ENCODE results near the gene CNN1. TPM values are rescaled to one million over a fixed set of nuclear protein-coding genes. Genes with fewer than 3 reads are reported as not detected.

Gene CNN1
- total and polyA plus RNA-seq, 9 of the 15 experiments (the other 6 are each of a cell fraction or from before 2014, with no cell fraction given): 0.23 to 10.6 (median 5.2) TPM

DNA sequence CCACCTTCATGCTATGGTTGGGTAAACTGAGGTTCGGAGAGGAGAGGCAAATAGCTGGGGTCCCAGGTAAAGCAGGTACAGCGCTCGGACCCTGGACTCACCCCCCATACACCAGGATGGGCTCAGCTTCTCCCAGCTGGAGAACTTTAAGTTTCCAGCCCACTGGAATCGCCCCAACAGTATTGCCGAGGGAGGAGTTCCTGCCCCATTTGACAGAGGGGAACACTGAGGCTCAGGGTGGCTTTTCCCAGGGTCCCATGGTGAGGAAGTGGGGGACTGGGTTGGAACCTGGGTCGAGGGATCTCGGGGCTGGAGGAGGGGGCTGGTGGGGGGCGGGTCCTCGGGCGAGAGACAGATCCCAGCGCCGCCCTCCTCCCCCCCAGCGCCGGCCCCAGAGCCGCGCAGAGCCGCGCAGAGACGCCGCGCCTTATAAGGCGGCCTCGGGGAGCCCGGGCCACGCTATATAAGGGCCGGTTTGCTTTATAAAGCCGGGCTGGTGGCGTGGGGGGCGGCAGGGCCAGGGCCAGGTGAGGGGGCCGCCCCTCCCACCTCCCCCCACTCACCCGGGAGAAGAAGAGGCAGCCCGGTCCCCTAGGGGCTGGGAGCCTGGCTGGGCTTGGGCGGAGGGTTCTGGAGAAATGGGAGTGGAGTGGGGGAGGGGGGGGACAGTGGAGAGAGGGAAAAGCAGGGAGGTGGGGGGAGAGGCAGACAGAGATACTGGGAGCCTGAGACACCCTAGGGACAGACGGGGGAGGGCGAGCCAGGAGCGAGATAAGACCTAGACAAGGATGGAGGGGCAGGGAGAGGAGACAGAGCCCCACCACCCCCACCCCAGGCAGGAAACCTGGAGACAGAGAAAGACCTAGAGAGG lies 1.1 kb downstream of the CNN1 start (continued):
- TF ChIP-seq NR2C1 (IDR thresholded peaks at IDR 0.05) (no peak), NR2C1 (tag; IDR thresholded peaks at IDR 0.05) (no peak), RFX1 (IDR thresholded peaks at IDR 0.05) (no peak), TBP (optimal IDR thresholded peaks at IDR 0.05; ENCODE audit: low read depth, low read length) (peak; percentile 26), NFXL1 (CRISPR knock-in tag; IDR thresholded peaks at IDR 0.05) (no peak), MYC (IDR thresholded peaks at IDR 0.05; ENCODE audit: low read depth, low read length) (0 out of 2 replicates have a peak, but pooled peaks have one; percentile 5), MYC (CRISPR knock-in tag; IDR thresholded peaks at IDR 0.05; ENCODE audit: borderline replicate concordance, low read depth) (no peak), ZNF778 (CRISPR knock-in tag; IDR thresholded peaks at IDR 0.05) (no peak), ZNF551 (CRISPR knock-in tag; IDR thresholded peaks at IDR 0.05) (no peak), SUPT5H (IDR thresholded peaks at IDR 0.05) (0 out of 2 replicates have a peak, but pooled peaks have one; percentile 26), TCF7L2 (IDR thresholded peaks at IDR 0.05; ENCODE audit: low read depth, low read length) (no peak), MED1 (CRISPR knock-in tag; IDR thresholded peaks at IDR 0.05; ENCODE audit: borderline replicate concordance) (no peak), TCF3 (CRISPR knock-in tag; IDR thresholded peaks at IDR 0.05) (no peak), KDM1A (IDR thresholded peaks at IDR 0.05) (peak; percentile 33 to 57; a peak in 3 of 4 replicates), NBN (IDR thresholded peaks at IDR 0.05; ENCODE audit: low read depth) (no peak), PPARD (CRISPR knock-in tag; IDR thresholded peaks at IDR 0.05) (no peak), DNMT1 (IDR thresholded peaks at IDR 0.05) (no peak), SMARCE1 (IDR thresholded peaks at IDR 0.05) (peak; percentile 61; the same call in 1 of the 2 replicates), CHD2 (IDR thresholded peaks at IDR 0.05; ENCODE audit: low read depth, low read length) (no peak), ETV5 (CRISPR knock-in tag; IDR thresholded peaks at IDR 0.05; ENCODE audit: low read depth) (no peak), FOXA3 (CRISPR knock-in tag; conservative IDR thresholded peaks at IDR 0.05 in 1 of 2, IDR thresholded peaks at IDR 0.05 in 1 of 2) (no peak), EWSR1 (IDR thresholded peaks at IDR 0.05; ENCODE audit: borderline replicate concordance, low read depth, partially characterized antibody) (no peak), NCOR1 (IDR thresholded peaks at IDR 0.05) (peak; percentile 59; the same call in 1 of the 2 replicates), ZKSCAN3 (CRISPR knock-in tag; IDR thresholded peaks at IDR 0.05) (no peak), XRCC5 (IDR thresholded peaks at IDR 0.05; ENCODE audit: low read depth, low read length) (no peak), KHSRP (IDR thresholded peaks at IDR 0.05) (no peak)
- TF ChIP-seq, protein P1, sequence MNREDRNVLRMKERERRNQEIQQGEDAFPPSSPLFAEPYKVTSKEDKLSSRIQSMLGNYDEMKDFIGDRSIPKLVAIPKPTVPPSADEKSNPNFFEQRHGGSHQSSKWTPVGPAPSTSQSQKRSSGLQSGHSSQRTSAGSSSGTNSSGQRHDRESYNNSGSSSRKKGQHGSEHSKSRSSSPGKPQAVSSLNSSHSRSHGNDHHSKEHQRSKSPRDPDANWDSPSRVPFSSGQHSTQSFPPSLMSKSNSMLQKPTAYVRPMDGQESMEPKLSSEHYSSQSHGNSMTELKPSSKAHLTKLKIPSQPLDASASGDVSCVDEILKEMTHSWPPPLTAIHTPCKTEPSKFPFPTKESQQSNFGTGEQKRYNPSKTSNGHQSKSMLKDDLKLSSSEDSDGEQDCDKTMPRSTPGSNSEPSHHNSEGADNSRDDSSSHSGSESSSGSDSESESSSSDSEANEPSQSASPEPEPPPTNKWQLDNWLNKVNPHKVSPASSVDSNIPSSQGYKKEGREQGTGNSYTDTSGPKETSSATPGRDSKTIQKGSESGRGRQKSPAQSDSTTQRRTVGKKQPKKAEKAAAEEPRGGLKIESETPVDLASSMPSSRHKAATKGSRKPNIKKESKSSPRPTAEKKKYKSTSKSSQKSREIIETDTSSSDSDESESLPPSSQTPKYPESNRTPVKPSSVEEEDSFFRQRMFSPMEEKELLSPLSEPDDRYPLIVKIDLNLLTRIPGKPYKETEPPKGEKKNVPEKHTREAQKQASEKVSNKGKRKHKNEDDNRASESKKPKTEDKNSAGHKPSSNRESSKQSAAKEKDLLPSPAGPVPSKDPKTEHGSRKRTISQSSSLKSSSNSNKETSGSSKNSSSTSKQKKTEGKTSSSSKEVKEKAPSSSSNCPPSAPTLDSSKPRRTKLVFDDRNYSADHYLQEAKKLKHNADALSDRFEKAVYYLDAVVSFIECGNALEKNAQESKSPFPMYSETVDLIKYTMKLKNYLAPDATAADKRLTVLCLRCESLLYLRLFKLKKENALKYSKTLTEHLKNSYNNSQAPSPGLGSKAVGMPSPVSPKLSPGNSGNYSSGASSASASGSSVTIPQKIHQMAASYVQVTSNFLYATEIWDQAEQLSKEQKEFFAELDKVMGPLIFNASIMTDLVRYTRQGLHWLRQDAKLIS (CRISPR knock-in tag; IDR thresholded peaks at IDR 0.05): no peak
- TF ChIP-seq, protein P2, sequence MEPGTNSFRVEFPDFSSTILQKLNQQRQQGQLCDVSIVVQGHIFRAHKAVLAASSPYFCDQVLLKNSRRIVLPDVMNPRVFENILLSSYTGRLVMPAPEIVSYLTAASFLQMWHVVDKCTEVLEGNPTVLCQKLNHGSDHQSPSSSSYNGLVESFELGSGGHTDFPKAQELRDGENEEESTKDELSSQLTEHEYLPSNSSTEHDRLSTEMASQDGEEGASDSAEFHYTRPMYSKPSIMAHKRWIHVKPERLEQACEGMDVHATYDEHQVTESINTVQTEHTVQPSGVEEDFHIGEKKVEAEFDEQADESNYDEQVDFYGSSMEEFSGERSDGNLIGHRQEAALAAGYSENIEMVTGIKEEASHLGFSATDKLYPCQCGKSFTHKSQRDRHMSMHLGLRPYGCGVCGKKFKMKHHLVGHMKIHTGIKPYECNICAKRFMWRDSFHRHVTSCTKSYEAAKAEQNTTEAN (CRISPR knock-in tag; IDR thresholded peaks at IDR 0.05): no peak
